DOHH2 (cell line): ENCODE measurements around the gene ZFPM1.

ENCODE experiments used
- EZH2phosphoT487 ChIP-seq: fragments of 200-600 bp; sonication (generic); IDR thresholded peaks from 2 replicates; pipeline ENCODE4 v1.6.1; 2017; ENCODE audit warnings: borderline replicate concordance, mild to moderate bottlenecking, antibody characterized with exemption, low read length, moderate library complexity, mixed read lengths
- TF ChIP-seq, protein P1 (sequence below): fragments of 200-600 bp; sonication (generic); IDR thresholded peaks from one replicate; pipeline ENCODE4 v1.5.1; 2014; ENCODE audit warnings: antibody characterized with exemption, mild to moderate bottlenecking, low read depth, low read length; ENCODE audit not compliant: poor library complexity, severe bottlenecking

GRCh38 chr16:88416686-88417085, 36.4 kb upstream of the ZFPM1 start:
- TF ChIP-seq, protein P1, sequence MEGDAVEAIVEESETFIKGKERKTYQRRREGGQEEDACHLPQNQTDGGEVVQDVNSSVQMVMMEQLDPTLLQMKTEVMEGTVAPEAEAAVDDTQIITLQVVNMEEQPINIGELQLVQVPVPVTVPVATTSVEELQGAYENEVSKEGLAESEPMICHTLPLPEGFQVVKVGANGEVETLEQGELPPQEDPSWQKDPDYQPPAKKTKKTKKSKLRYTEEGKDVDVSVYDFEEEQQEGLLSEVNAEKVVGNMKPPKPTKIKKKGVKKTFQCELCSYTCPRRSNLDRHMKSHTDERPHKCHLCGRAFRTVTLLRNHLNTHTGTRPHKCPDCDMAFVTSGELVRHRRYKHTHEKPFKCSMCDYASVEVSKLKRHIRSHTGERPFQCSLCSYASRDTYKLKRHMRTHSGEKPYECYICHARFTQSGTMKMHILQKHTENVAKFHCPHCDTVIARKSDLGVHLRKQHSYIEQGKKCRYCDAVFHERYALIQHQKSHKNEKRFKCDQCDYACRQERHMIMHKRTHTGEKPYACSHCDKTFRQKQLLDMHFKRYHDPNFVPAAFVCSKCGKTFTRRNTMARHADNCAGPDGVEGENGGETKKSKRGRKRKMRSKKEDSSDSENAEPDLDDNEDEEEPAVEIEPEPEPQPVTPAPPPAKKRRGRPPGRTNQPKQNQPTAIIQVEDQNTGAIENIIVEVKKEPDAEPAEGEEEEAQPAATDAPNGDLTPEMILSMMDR, result no peak
- TF ChIP-seq EZH2phosphoT487, result no peak
